ENCODE results near the gene B3GAT1.

GRCh38 chr11:134349802-134350355 lies 62.2 kb downstream of the B3GAT1 start:
- TF ChIP-seq CTCF (IDR thresholded peaks at IDR 0.05), result no peak
- no peak for TF ChIP-seq POLR2A (IDR thresholded peaks at IDR 0.05)
